HepG2 (cell line): ENCODE measurements around the gene HSDL1.

Experiments
- CTCF ChIP-seq: sonication (generic); formaldehyde crosslinking; IDR thresholded peaks from 2 replicates; pipeline ENCODE4 v1.5.0; 2020; ENCODE audit warnings: mild to moderate bottlenecking, missing genetic modification reagents, moderate library complexity
- MYPOP ChIP-seq: sonication (generic); formaldehyde crosslinking; IDR thresholded peaks from 2 replicates; pipeline ENCODE4 v1.8.1; 2023; ENCODE audit warnings: mild to moderate bottlenecking, moderate library complexity, missing genetic modification reagents
- NFIC ChIP-seq: IDR thresholded peaks from 2 replicates; pipeline ENCODE4 v1.6.1; 2012; ENCODE audit warnings: mild to moderate bottlenecking, low read length, inconsistent platforms
- PRPF4 ChIP-seq: fragments of 200-400 bp; formaldehyde crosslinking; IDR thresholded peaks from 2 replicates; pipeline ENCODE4 v1.6.1; 2016; ENCODE audit warnings: low read length, low read depth; ENCODE audit not compliant: poor library complexity, severe bottlenecking
- ZFP37 ChIP-seq: sonication (generic); formaldehyde crosslinking; IDR thresholded peaks from 2 replicates; pipeline ENCODE4 v1.4.0; 2020; ENCODE audit warnings: missing genetic modification reagents, borderline replicate concordance
- ZHX2 ChIP-seq, 2 experiments: sonication (generic) in 1 of 2; formaldehyde crosslinking in 1 of 2; IDR thresholded peaks; 2 replicates each; pipeline versions ENCODE4 v1.6.1 to v1.9.0; 2014 to 2022; ENCODE audit warnings: antibody characterized with exemption in 1 of 2, borderline replicate concordance in 1 of 2, inconsistent platforms in 1 of 2, low read depth in 1 of 2, missing genetic modification reagents in 1 of 2

- TF ChIP-seq NFIC (no peak), MYPOP (no peak), ZFP37 (CRISPR knock-in tag) (no peak), ZHX2 (IDR thresholded peaks at IDR 0.05; ENCODE audit: low read depth) (no peak), ZHX2 (CRISPR knock-in tag; IDR thresholded peaks at IDR 0.05; ENCODE audit: borderline replicate concordance) (no peak), CTCF (CRISPR knock-in tag) (no peak), PRPF4 (no peak)
These were observed 20.5 kb downstream of the HSDL1 start for GRCh38 chr16:84124257-84125073.
